B cell (primary cell): ENCODE results near the gene CACNG7. TPM values are rescaled to one million over a fixed set of nuclear protein-coding genes. Genes with fewer than 3 reads are reported as not detected.

Source experiments
- ATAC-seq: fragments of 200-7000 bp; cut with Tn5 transposase; one replicate; pipeline ENCODE4 v1.10.0; 2021; ENCODE audit warnings: low read depth, mild to moderate bottlenecking, moderate number of reproducible peaks, moderate library complexity
- CTCF ChIA-PET: fragments of 350-600 bp; sonication (Branson Sonifier 250); formaldehyde crosslinking; loops from one replicate; lab custom pipeline; 2021; ENCODE audit warnings: antibody characterized with exemption, inconsistent platforms; lab: Charles Lee
- POLR2A ChIA-PET: fragments of 350-600 bp; sonication (Branson Sonifier 250); formaldehyde crosslinking; loops from one replicate; lab custom pipeline; 2021; ENCODE audit warnings: antibody characterized with exemption; lab: Charles Lee
- DNase-seq: peaks from one replicate; pipeline ENCODE4 v3.0.0; 2013
- H2AFZ ChIP-seq: 2 replicates; pipeline ENCODE4 v1.6.1; 2012; ENCODE audit warnings: mild to moderate bottlenecking, low read depth, low read length; ENCODE audit not compliant: insufficient read depth, poor library complexity, severe bottlenecking
- H3K27ac ChIP-seq, 2 donors: 1 replicate in 1 of 2; 2 replicates in 1 of 2; pipeline ENCODE4 v1.5.1; 2012 to 2013; ENCODE audit warnings: low read length in 2 of 2, mild to moderate bottlenecking in 2 of 2, moderate library complexity in 1 of 2
- H3K27me3 ChIP-seq, 4 experiments: fragments of 200-600 bp in 1 of 4; sonication (generic) in 1 of 4; replicated peaks in 1 of 4; 1 replicate in 2 of 4; 2 replicates in 2 of 4; pipeline versions ENCODE4 v1.6.1 to v1.7.0; 2013 to 2016; ENCODE audit warnings: low read length in 3 of 4, mild to moderate bottlenecking in 2 of 4, mixed read lengths in 1 of 4, moderate library complexity in 1 of 4; ENCODE audit not compliant: insufficient read depth in 4 of 4, control insufficient read depth in 3 of 4; ENCODE audit errors: control extremely low read depth in 1 of 4
- H3K36me3 ChIP-seq, 2 experiments: replicated peaks in 1 of 2; 1 replicate in 1 of 2; 2 replicates in 1 of 2; pipeline versions ENCODE4 v1.6.1 to v1.7.1; 2013; ENCODE audit warnings: low read length in 1 of 2; ENCODE audit not compliant: insufficient read depth in 2 of 2, control insufficient read depth in 1 of 2; ENCODE audit errors: control extremely low read depth in 1 of 2, extremely low read depth in 1 of 2
- H3K4me1 ChIP-seq, 2 donors: fragments of 200-600 bp in 1 of 2; sonication (generic) in 1 of 2; 1 replicate in 1 of 2; 2 replicates in 1 of 2; pipeline versions ENCODE4 v1.5.1 to v1.6.1; 2013 to 2017; ENCODE audit warnings: low read length in 2 of 2; ENCODE audit not compliant: control insufficient read depth in 2 of 2, insufficient read depth in 2 of 2
- H3K4me2 ChIP-seq: replicated peaks from 2 replicates; pipeline ENCODE3; 2012; ENCODE audit warnings: mild to moderate bottlenecking, low read depth, low read length; ENCODE audit not compliant: poor library complexity, severe bottlenecking
- H3K4me3 ChIP-seq, 5 experiments: fragments of 200-600 bp in 1 of 5; sonication (generic) in 1 of 5; 1 replicate in 3 of 5; 2 replicates in 2 of 5; pipeline versions ENCODE4 v1.5.1 to v1.7.0; 2011 to 2016; ENCODE audit warnings: low read length in 4 of 5, mild to moderate bottlenecking in 4 of 5, low read depth in 2 of 5, control low read depth in 1 of 5, moderate library complexity in 1 of 5; ENCODE audit not compliant: insufficient read depth in 1 of 5; ENCODE audit errors: control extremely low read depth in 1 of 5, extremely low read depth in 1 of 5
- H3K79me2 ChIP-seq: fragments of 200-600 bp; sonication (generic); one replicate; pipeline ENCODE4 v1.6.0; 2016; ENCODE audit warnings: low read length; ENCODE audit not compliant: control insufficient read depth, insufficient read depth
- H3K9ac ChIP-seq: fragments of 200-600 bp; sonication (generic); 2 replicates; pipeline ENCODE4 v1.6.1; 2017; ENCODE audit warnings: mild to moderate bottlenecking, low read length, moderate library complexity
- H3K9me3 ChIP-seq, 3 donors: one replicate each; pipeline versions ENCODE4 v1.6.1 to v1.7.1; 2013; ENCODE audit warnings: low read length in 2 of 3; ENCODE audit not compliant: control insufficient read depth in 2 of 3, insufficient read depth in 1 of 3; ENCODE audit errors: control extremely low read depth in 1 of 3
- H4K20me1 ChIP-seq: 2 replicates; pipeline ENCODE4 v1.6.0; 2012; ENCODE audit warnings: mild to moderate bottlenecking, low read length; ENCODE audit not compliant: insufficient read depth, control insufficient read depth, poor library complexity, severe bottlenecking
- H3K27ac Mint-ChIP-seq: one replicate; pipeline ENCODE4 v1.8.0; 2021; ENCODE audit warnings: mixed read lengths
- H3K27me3 Mint-ChIP-seq: one replicate; pipeline ENCODE4 v1.8.0; 2021; ENCODE audit warnings: mixed read lengths
- H3K4me1 Mint-ChIP-seq: one replicate; pipeline ENCODE4 v1.8.0; 2021; ENCODE audit warnings: mixed read lengths
- H3K4me3 Mint-ChIP-seq: one replicate; pipeline ENCODE4 v1.8.0; 2021; ENCODE audit warnings: mixed read lengths
- H3K9me3 Mint-ChIP-seq: one replicate; pipeline ENCODE4 v1.8.0; 2022; ENCODE audit warnings: mixed read lengths; ENCODE audit not compliant: insufficient read depth
- EZH2 ChIP-seq: IDR thresholded peaks from 2 replicates; pipeline ENCODE4 v1.6.1; 2012; ENCODE audit warnings: borderline replicate concordance, low read depth, mild to moderate bottlenecking, moderate library complexity, low read length; ENCODE audit not compliant: insufficient read depth, poor library complexity, severe bottlenecking
- WGBS: methylation state at CpG from one replicate; pipeline ENCODE4 v1.1.5; 2013; ENCODE audit warnings: missing lambda C conversion rate; ENCODE audit not compliant: insufficient coverage; 5-methylcytosine and 5-hydroxymethylcytosine counted together
- intact Hi-C: fragments of 100-400 bp; cut with micrococcal nuclease; formaldehyde crosslinking; loops from one replicate; pipeline ENCODE4 v1.10.0; 2022
- polyA plus RNA-seq: library from polyadenylated mRNA; depleted of rRNA; stranded (reverse); fragments of >200 nt; gene quantifications from 2 replicates; pipeline ENCODE4 v1.2.3, GENCODE V29; 2012
- total RNA-seq, 2 donors: library from RNA; stranded (reverse); fragments of 120-200 nt in 1 of 2; gene quantifications; 1 replicate in 1 of 2; 2 replicates in 1 of 2; pipeline versions ENCODE4 v1.2.3 to v1.2.4, GENCODE V29; 2013 to 2022
- TF ChIP-seq, protein P1 (sequence below): fragments of 200-600 bp; IDR thresholded peaks from one replicate; pipeline ENCODE4 v1.8.0; 2022; ENCODE audit warnings: antibody characterized with exemption, mild to moderate bottlenecking

CACNG7 gene
- total and polyA plus RNA-seq, 2 donors (not counting 1 experiment from before 2014, with no cell fraction given) = not detected

GRCh38 chr19:53951436-53951835 lies 42.4 kb downstream of the CACNG7 start:
- Mint-ChIP-seq H3K27ac (no peak overlapping the region), H3K9me3 (no peaks in the 10 kb centered on the region), H3K4me1 (no peaks in the 10 kb centered on the region), H3K27me3 (peaks cover 20% of the 10 kb centered on the region), H3K4me3 (no peak overlapping the region)
- ChIA-PET CTCF (interaction anchor here (0.8 kb wide), 1 partner anchor 159 kb away, joined by 3 read pairs; no protein-coding TSS in a partner anchor), POLR2A (no interaction called here)
- Histone ChIP-seq H2AFZ (no peak overlapping the region), H4K20me1 (no peaks in the 10 kb centered on the region), H3K27me3 (peaks cover 0 to 8% (median 0%) of the 10 kb centered on the region in 4 experiments), H3K4me1 (no peaks in the 10 kb centered on the region), H3K36me3 (no peaks in the 10 kb centered on the region), H3K79me2 (no peaks in the 10 kb centered on the region), H3K27ac (no peak overlapping the region), H3K9me3 (peaks cover 0 to 13% (median 2%) of the 10 kb centered on the region in 3 donors), H3K4me2 (no peak overlapping the region), H3K4me3 (no peak overlapping the region), H3K9ac (no peak overlapping the region)
- intact Hi-C loops = no loop called here
- ATAC-seq = no peak
- WGBS = 20% methylated on average over 7 of the region's 11 CpGs
- no peak for DNase-seq
- TF ChIP-seq, protein P1, sequence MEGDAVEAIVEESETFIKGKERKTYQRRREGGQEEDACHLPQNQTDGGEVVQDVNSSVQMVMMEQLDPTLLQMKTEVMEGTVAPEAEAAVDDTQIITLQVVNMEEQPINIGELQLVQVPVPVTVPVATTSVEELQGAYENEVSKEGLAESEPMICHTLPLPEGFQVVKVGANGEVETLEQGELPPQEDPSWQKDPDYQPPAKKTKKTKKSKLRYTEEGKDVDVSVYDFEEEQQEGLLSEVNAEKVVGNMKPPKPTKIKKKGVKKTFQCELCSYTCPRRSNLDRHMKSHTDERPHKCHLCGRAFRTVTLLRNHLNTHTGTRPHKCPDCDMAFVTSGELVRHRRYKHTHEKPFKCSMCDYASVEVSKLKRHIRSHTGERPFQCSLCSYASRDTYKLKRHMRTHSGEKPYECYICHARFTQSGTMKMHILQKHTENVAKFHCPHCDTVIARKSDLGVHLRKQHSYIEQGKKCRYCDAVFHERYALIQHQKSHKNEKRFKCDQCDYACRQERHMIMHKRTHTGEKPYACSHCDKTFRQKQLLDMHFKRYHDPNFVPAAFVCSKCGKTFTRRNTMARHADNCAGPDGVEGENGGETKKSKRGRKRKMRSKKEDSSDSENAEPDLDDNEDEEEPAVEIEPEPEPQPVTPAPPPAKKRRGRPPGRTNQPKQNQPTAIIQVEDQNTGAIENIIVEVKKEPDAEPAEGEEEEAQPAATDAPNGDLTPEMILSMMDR = no peak
- TF ChIP-seq EZH2 = no peak

GRCh38 chr19:53951947-53952346 lies 42.9 kb downstream of the CACNG7 start:
- H3K79me2 ChIP-seq = no peaks in the 10 kb centered on the region
- ATAC-seq (no peak), DNase-seq (no peak)
- H4K20me1 ChIP-seq = no peaks in the 10 kb centered on the region
- WGBS = no CpG with 5 or more reads among the region's 9 CpGs
- POLR2A ChIA-PET = no interaction called here
- Mint-ChIP-seq H3K27ac (no peak overlapping the region), H3K27me3 (peaks cover 20% of the 10 kb centered on the region), H3K9me3 (no peaks in the 10 kb centered on the region), H3K4me3 (no peak overlapping the region), H3K4me1 (no peaks in the 10 kb centered on the region)
- no peak overlapping the region for H2AFZ ChIP-seq
- H3K4me1 ChIP-seq = no peaks in the 10 kb centered on the region
- no peak overlapping the region for H3K4me3 ChIP-seq
- no peak overlapping the region for H3K4me2 ChIP-seq
- peaks cover 0 to 10% (median 0%) of the 10 kb centered on the region in 4 experiments for H3K27me3 ChIP-seq
- TF ChIP-seq EZH2 = no peak
- TF ChIP-seq, protein P1 = no peak
- intact Hi-C loops = no loop called here
- H3K9me3 ChIP-seq = peaks cover 0 to 13% (median 2%) of the 10 kb centered on the region in 3 donors
- no peaks in the 10 kb centered on the region for H3K36me3 ChIP-seq
- CTCF ChIA-PET = no interaction called here
- H3K27ac ChIP-seq = no peak overlapping the region
- no peak overlapping the region for H3K9ac ChIP-seq
